Endothelial cell of umbilical vein (primary cell): ENCODE data around the gene IFT74. TPM values are rescaled to one million over a fixed set of nuclear protein-coding genes. Genes with fewer than 3 reads are reported as not detected.

ENCODE experiments used
- BruUV-seq: library from RNA; stranded (reverse); fragments of 400-500 nt; replicated peaks from 2 replicates; lab custom pipeline; 2021; lab: Mats Ljungman, UMichigan
- CTCF ChIA-PET: fragments of 300-600, 350-600 bp; sonication (Branson Sonifier 250); formaldehyde crosslinking; loops from one replicate; lab custom pipeline; 2021; ENCODE audit warnings: antibody characterized with exemption, inconsistent platforms; lab: Charles Lee
- POLR2A ChIA-PET: fragments of 300-600, 350-600 bp; sonication (Branson Sonifier 250); formaldehyde crosslinking; loops from one replicate; lab custom pipeline; 2021; ENCODE audit warnings: antibody characterized with exemption, inconsistent platforms; lab: Charles Lee
- DNase-seq: peaks from one replicate; pipeline ENCODE4 v3.0.0-alpha.2; 2011; ENCODE audit warnings: low read depth, low spot score
- FAIRE-seq: peaks from 2 replicates; lab custom pipeline; 2011; peaks lifted over from hg19 to GRCh38; lab: Jason Lieb, UNC
- H2AFZ ChIP-seq: 2 replicates; pipeline ENCODE4 v1.6.0; 2012; ENCODE audit warnings: low read depth, low read length, control low read depth, inconsistent platforms
- H3K27ac ChIP-seq: 2 replicates; pipeline ENCODE4 v1.5.1; 2011; ENCODE audit warnings: low read depth, mild to moderate bottlenecking, control low read depth, low read length, moderate library complexity; ENCODE audit not compliant: insufficient read depth
- H3K27me3 ChIP-seq, 2 experiments: 2 replicates each; pipeline versions ENCODE4 v1.6.0 to v1.6.1; 2011; ENCODE audit warnings: low read length in 2 of 2, mixed read lengths in 1 of 2; ENCODE audit not compliant: control insufficient read depth in 2 of 2, insufficient read depth in 2 of 2
- H3K36me3 ChIP-seq, 2 experiments: 2 replicates in 1 of 2; 3 replicates in 1 of 2; pipeline ENCODE4 v1.5.1; 2011; ENCODE audit warnings: low read length in 2 of 2, mild to moderate bottlenecking in 1 of 2, moderate library complexity in 1 of 2; ENCODE audit not compliant: control insufficient read depth in 2 of 2, insufficient read depth in 2 of 2; ENCODE audit errors: extremely low read depth in 1 of 2
- H3K4me1 ChIP-seq: 3 replicates; pipeline ENCODE4 v1.5.1; 2011; ENCODE audit warnings: mild to moderate bottlenecking, low read length; ENCODE audit not compliant: control insufficient read depth, insufficient read depth; ENCODE audit errors: extremely low read depth
- H3K4me2 ChIP-seq: 2 replicates; pipeline ENCODE4 v1.6.1; 2011; ENCODE audit warnings: low read length, control low read depth, mixed read lengths; ENCODE audit not compliant: insufficient read depth
- H3K4me3 ChIP-seq, 3 experiments: fragments of 200-600 bp in 1 of 3; sonication (generic), shearing (Covaris generic) in 1 of 3; replicated peaks in 1 of 3; 2 replicates each; pipeline ENCODE4 v1.5.1; 2011 to 2016; ENCODE audit warnings: control low read depth in 3 of 3, low read length in 3 of 3, mild to moderate bottlenecking in 2 of 3, inconsistent platforms in 1 of 3, low read depth in 1 of 3, moderate library complexity in 1 of 3; ENCODE audit not compliant: insufficient read depth in 1 of 3
- H3K79me2 ChIP-seq: 2 replicates; pipeline ENCODE4 v1.6.0; 2012; ENCODE audit warnings: low read length, inconsistent platforms; ENCODE audit not compliant: control insufficient read depth, insufficient read depth
- H3K9ac ChIP-seq: replicated peaks from 2 replicates; pipeline ENCODE3; 2011; ENCODE audit warnings: low read length, control low read depth; ENCODE audit not compliant: insufficient read depth; ENCODE audit errors: extremely low read depth
- H3K9me1 ChIP-seq: replicated peaks from 3 replicates; pipeline ENCODE4 v1.6.0; 2011; ENCODE audit warnings: mild to moderate bottlenecking, low read length; ENCODE audit not compliant: control insufficient read depth, insufficient read depth; ENCODE audit errors: extremely low read depth
- H3K9me3 ChIP-seq: replicated peaks from 2 replicates; pipeline ENCODE4 v1.5.1; 2012; ENCODE audit warnings: low read length, inconsistent platforms; ENCODE audit not compliant: control insufficient read depth, insufficient read depth
- H4K20me1 ChIP-seq: replicated peaks from 2 replicates; pipeline ENCODE3; 2011; ENCODE audit warnings: mild to moderate bottlenecking, low read length; ENCODE audit not compliant: control insufficient read depth, insufficient read depth; ENCODE audit errors: extremely low read depth
- EZH2 ChIP-seq: IDR thresholded peaks from 2 replicates; pipeline ENCODE4 v1.6.1; 2012; ENCODE audit warnings: borderline replicate concordance, low read depth, mild to moderate bottlenecking, moderate library complexity, low read length, inconsistent platforms; ENCODE audit not compliant: severe bottlenecking
- FOS ChIP-seq: IDR thresholded peaks from 2 replicates; pipeline ENCODE4 v1.6.1; 2011; ENCODE audit warnings: mild to moderate bottlenecking, low read length, moderate library complexity, borderline replicate concordance; ENCODE audit not compliant: insufficient read depth
- GATA2 ChIP-seq: IDR thresholded peaks from 2 replicates; pipeline ENCODE4 v1.7.0; 2011; ENCODE audit warnings: low read depth, mild to moderate bottlenecking, moderate library complexity, mixed read lengths, low read length; ENCODE audit not compliant: insufficient read length, insufficient read depth
- JUN ChIP-seq: IDR thresholded peaks from 2 replicates; pipeline ENCODE4 v1.6.1; 2011; ENCODE audit warnings: borderline replicate concordance, low read depth; ENCODE audit not compliant: insufficient read length, insufficient read depth
- MYC ChIP-seq: IDR thresholded peaks from one replicate; pipeline ENCODE4 v1.6.1; 2011; ENCODE audit warnings: mild to moderate bottlenecking, low read depth, low read length
- POLR2A ChIP-seq: IDR thresholded peaks from 2 replicates; pipeline ENCODE4 v1.6.1; 2012; ENCODE audit warnings: low read depth, mild to moderate bottlenecking, control low read depth, low read length
- POLR2AphosphoS5 ChIP-seq: IDR thresholded peaks from 2 replicates; pipeline ENCODE4 v1.6.1; 2012; ENCODE audit warnings: low read depth, mild to moderate bottlenecking, control low read depth, low read length, moderate library complexity; ENCODE audit not compliant: insufficient read depth
- dilution Hi-C: fragments of 300-500 bp; cut with MboI; formaldehyde crosslinking; loops from one replicate; pipeline ENCODE4 v1.15.0; 2019; ENCODE audit warnings: low sequenced_read_pairs; ENCODE audit not compliant: extremely low pct_ligation_motif_present
- intact Hi-C: fragments of 100-400 bp; cut with micrococcal nuclease; formaldehyde crosslinking; loops from one replicate; pipeline ENCODE4 v1.10.0; 2022
- polyA plus RNA-seq, 4 experiments: library from polyadenylated mRNA; depleted of rRNA in 3 of 4; stranded (reverse) in 3 of 4; unstranded in 1 of 4; fragments of >200 nt; gene quantifications; 2 replicates each; pipeline versions ENCODE4 v1.2.1 to v1.2.3, GENCODE V29; 2011 to 2012; ENCODE audit warnings: missing spikeins in 1 of 4
- total RNA-seq: library from RNA; stranded (reverse); gene quantifications from 2 replicates; pipeline ENCODE4 v1.2.3, GENCODE V29; 2021
- TF ChIP-seq, protein P1 (sequence below): IDR thresholded peaks from 2 replicates; pipeline ENCODE4 v1.6.1; 2011; ENCODE audit not compliant: insufficient read depth, insufficient read length
- TF ChIP-seq, protein P2 (sequence below), 2 donors: IDR thresholded peaks; 1 replicate in 1 of 2; 2 replicates in 1 of 2; pipeline ENCODE4 v1.5.1; 2011; ENCODE audit warnings: low read length in 2 of 2, mild to moderate bottlenecking in 2 of 2, moderate library complexity in 2 of 2, control low read depth in 1 of 2, inconsistent platforms in 1 of 2, low read depth in 1 of 2; ENCODE audit not compliant: insufficient read depth in 1 of 2; ENCODE audit errors: extremely low read depth in 1 of 2

The IFT74 gene
- total and polyA plus RNA-seq, 2 donors (not counting 3 experiments of a cell fraction or from before 2014, with no cell fraction given), result 3.4 to 10.8 TPM

DNA sequence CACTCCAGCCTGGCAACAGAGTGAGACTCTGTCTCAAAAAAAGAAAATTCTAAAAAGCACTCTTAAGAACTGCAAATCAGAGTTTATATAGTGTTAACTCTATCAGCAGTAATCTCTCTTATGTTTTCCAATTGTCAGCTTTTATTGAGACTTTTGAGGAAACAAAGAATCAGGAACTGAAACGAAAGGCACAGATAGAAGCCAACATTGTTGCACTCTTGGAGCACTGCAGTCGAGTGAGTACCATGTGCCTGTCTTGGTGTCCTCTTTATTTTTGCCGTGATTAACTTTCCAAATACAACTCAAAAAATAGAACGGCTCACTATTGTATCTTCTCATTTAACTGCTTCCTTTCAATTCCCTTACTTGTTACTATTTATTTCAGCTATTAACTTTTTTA lies 90.9 kb downstream of the IFT74 start:
- Histone ChIP-seq H3K36me3 (no peaks in the 10 kb centered on the region), H3K9me3 (no peaks in the 10 kb centered on the region), H4K20me1 (no peaks in the 10 kb centered on the region), H3K9ac (no peak overlapping the region), H3K4me1 (no peaks in the 10 kb centered on the region), H3K9me1 (no peaks in the 10 kb centered on the region), H2AFZ (no peak overlapping the region), H3K27ac (no peak overlapping the region), H3K27me3 (no peaks in the 10 kb centered on the region), H3K79me2 (no peaks in the 10 kb centered on the region), H3K4me2 (no peak overlapping the region), H3K4me3 (no peak overlapping the region)
- intact Hi-C loops (no loop called here), dilution Hi-C loops (no loop called here)
- POLR2A ChIA-PET, result no interaction called here
- TF ChIP-seq POLR2AphosphoS5, result no peak
- no peak for TF ChIP-seq EZH2
- TF ChIP-seq, protein P1, sequence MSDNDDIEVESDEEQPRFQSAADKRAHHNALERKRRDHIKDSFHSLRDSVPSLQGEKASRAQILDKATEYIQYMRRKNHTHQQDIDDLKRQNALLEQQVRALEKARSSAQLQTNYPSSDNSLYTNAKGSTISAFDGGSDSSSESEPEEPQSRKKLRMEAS, result no peak
- no peak for TF ChIP-seq JUN
- no peak for TF ChIP-seq POLR2A
- TF ChIP-seq, protein P2, sequence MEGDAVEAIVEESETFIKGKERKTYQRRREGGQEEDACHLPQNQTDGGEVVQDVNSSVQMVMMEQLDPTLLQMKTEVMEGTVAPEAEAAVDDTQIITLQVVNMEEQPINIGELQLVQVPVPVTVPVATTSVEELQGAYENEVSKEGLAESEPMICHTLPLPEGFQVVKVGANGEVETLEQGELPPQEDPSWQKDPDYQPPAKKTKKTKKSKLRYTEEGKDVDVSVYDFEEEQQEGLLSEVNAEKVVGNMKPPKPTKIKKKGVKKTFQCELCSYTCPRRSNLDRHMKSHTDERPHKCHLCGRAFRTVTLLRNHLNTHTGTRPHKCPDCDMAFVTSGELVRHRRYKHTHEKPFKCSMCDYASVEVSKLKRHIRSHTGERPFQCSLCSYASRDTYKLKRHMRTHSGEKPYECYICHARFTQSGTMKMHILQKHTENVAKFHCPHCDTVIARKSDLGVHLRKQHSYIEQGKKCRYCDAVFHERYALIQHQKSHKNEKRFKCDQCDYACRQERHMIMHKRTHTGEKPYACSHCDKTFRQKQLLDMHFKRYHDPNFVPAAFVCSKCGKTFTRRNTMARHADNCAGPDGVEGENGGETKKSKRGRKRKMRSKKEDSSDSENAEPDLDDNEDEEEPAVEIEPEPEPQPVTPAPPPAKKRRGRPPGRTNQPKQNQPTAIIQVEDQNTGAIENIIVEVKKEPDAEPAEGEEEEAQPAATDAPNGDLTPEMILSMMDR (IDR thresholded peaks at IDR 0.05; ENCODE audit: extremely low read depth in 1 of 2, insufficient read depth in 1 of 2, low read depth in 1 of 2, low read length in 2 of 2), result no peak
- TF ChIP-seq GATA2, result no peak
- TF ChIP-seq FOS, result no peak
- no peak for TF ChIP-seq MYC
- BruUV-seq, result no TSS peak
- FAIRE-seq (no peak), DNase-seq (no peak)
- CTCF ChIA-PET, result interaction anchor here (0.9 to 1.7 kb wide), 3 partner anchors 21 to 87 kb away, joined by 3 read pairs; no protein-coding TSS in a partner anchor
